ENCODE results near the gene UQCC3.
"Not testable (repeated sequence)": the region's sequence is repeated elsewhere in the genome, so short reads cannot be mapped to it uniquely, and the experiment has no call there.

Gene UQCC3

GRCh38 chr11:62671608-62672389 is at the start of gene UQCC3, which contains the start of gene LBHD1:
Gene UQCC3 (plus strand): TSS chr11:62671673. CDS start chr11:62671746, 73 bp downstream.
Gene LBHD1 (minus strand): TSS chr11:62672267. CDS start chr11:62670031, 2,236 bp downstream.
- DNase-seq (ENCODE audit: low spot score): peak; percentile 87

- no peak for DNase-seq (ENCODE audit: low spot score)
These were observed 48.9 kb upstream of the UQCC3 start for GRCh38 chr11:62622476-62623089.

- DNase-seq (ENCODE audit: low spot score): no peak
These were observed 43.8 kb upstream of the UQCC3 start for GRCh38 chr11:62627713-62628112.

GRCh38 chr11:62632492-62632891 is 39.0 kb upstream of the UQCC3 start:
- DNase-seq (ENCODE audit: low spot score): no peak

- DNase-seq (ENCODE audit: low spot score): no peak
These were observed 27.3 kb upstream of the UQCC3 start for GRCh38 chr11:62644220-62644619.

- DNase-seq (ENCODE audit: low spot score): no peak
These were observed 25.9 kb upstream of the UQCC3 start for GRCh38 chr11:62645671-62645945.

GRCh38 chr11:62645946-62646824 is 25.3 kb upstream of the UQCC3 start, which contains the start of gene GANAB:
Gene GANAB (minus strand): TSS chr11:62646613. CDS start chr11:62646599, 14 bp downstream.
- DNase-seq (ENCODE audit: low spot score): peak; percentile 99

GRCh38 chr11:62646825-62647608 is 24.5 kb upstream of the UQCC3 start:
- no peak for DNase-seq (ENCODE audit: low spot score)

GRCh38 chr11:62647609-62648005 is 23.9 kb upstream of the UQCC3 start:
- DNase-seq (ENCODE audit: low spot score): no peak

- DNase-seq (ENCODE audit: low spot score): no peak
These were observed 23.1 kb upstream of the UQCC3 start for GRCh38 chr11:62648185-62648966.

- no peak for DNase-seq (ENCODE audit: low spot score)
These were observed 22.5 kb upstream of the UQCC3 start for GRCh38 chr11:62648967-62649364.

GRCh38 chr11:62649486-62649885 is 22.0 kb upstream of the UQCC3 start:
- DNase-seq (ENCODE audit: low spot score): no peak

- DNase-seq (ENCODE audit: low spot score): not testable (repeated sequence)
These were observed 21.2 kb upstream of the UQCC3 start for GRCh38 chr11:62650283-62650682.

- no peak for DNase-seq (ENCODE audit: low spot score)
These were observed 19.1 kb upstream of the UQCC3 start for GRCh38 chr11:62652161-62653006.

- no peak for DNase-seq (ENCODE audit: low spot score)
These were observed 17.2 kb upstream of the UQCC3 start for GRCh38 chr11:62654297-62654696.

GRCh38 chr11:62656796-62657429 is 14.6 kb upstream of the UQCC3 start:
- no peak for DNase-seq (ENCODE audit: low spot score)

GRCh38 chr11:62664405-62665074 is 6.9 kb upstream of the UQCC3 start:
- no peak for DNase-seq (ENCODE audit: low spot score)

GRCh38 chr11:62665075-62665598 is 6.3 kb upstream of the UQCC3 start, which contains the start of the genes C11orf98 and CSKMT:
Gene C11orf98 (minus strand): TSS chr11:62665210. CDS start chr11:62665169, 41 bp downstream.
Gene CSKMT (plus strand): TSS chr11:62665312. CDS start chr11:62665880, 568 bp downstream.
- peak; percentile 94 for DNase-seq (ENCODE audit: low spot score)
